Measurements from ENCODE around the gene SOCS6.

DNA sequence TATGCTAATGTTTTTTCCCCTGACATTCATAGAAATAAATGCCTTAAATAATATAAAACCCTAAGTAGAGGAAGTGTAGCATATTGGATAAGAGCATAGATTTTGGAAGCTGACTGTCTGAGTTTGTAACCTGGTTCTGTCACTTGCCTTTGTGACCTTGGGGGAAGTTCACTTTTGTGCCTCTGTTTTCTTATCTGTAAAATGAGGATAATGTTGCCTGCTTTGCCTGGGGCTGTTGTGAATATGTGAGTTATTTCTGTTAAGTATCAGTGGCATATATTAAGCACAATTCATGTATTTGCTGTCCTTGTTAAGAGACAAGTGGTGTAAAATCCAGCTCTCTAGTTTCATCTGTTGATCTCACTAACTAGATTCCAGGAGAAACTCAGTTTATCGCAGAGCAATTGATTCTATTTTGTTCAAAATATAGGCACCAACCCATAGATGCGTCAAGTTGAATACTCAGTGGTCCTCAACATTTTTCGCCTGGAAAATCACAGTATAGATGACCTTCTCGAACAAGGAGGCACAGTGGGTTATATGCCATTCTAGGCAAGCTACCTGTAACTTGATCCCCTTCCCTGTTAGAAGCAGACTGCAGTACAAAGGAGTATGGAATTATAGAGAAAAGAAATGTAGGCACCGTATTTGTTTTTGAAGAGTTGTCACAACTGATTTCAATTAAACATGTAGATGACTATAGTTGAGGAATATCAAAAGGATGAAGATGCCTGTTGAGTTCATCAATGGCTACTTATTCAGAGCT, 67.0 kb downstream of the SOCS6 start:
- TF ChIP-seq, protein P1, sequence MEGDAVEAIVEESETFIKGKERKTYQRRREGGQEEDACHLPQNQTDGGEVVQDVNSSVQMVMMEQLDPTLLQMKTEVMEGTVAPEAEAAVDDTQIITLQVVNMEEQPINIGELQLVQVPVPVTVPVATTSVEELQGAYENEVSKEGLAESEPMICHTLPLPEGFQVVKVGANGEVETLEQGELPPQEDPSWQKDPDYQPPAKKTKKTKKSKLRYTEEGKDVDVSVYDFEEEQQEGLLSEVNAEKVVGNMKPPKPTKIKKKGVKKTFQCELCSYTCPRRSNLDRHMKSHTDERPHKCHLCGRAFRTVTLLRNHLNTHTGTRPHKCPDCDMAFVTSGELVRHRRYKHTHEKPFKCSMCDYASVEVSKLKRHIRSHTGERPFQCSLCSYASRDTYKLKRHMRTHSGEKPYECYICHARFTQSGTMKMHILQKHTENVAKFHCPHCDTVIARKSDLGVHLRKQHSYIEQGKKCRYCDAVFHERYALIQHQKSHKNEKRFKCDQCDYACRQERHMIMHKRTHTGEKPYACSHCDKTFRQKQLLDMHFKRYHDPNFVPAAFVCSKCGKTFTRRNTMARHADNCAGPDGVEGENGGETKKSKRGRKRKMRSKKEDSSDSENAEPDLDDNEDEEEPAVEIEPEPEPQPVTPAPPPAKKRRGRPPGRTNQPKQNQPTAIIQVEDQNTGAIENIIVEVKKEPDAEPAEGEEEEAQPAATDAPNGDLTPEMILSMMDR (IDR thresholded peaks at IDR 0.05) = no peak
- no peak for TF ChIP-seq EZH2 (IDR thresholded peaks at IDR 0.05; ENCODE audit: borderline replicate concordance, insufficient read depth, low read depth, low read length, poor library complexity, severe bottlenecking)

Data from B cell (primary cell).